Endothelial cell of umbilical vein (primary cell): ENCODE results near the gene DCLK3. TPM values are rescaled to one million over a fixed set of nuclear protein-coding genes. Genes with fewer than 3 reads are reported as not detected.

Experiments used
- BruUV-seq: library from RNA; stranded (reverse); fragments of 400-500 nt; replicated peaks from 2 replicates; lab custom pipeline; 2021; lab: Mats Ljungman, UMichigan
- CTCF ChIA-PET: fragments of 300-600, 350-600 bp; sonication (Branson Sonifier 250); formaldehyde crosslinking; loops from one replicate; lab custom pipeline; 2021; ENCODE audit warnings: antibody characterized with exemption, inconsistent platforms; lab: Charles Lee
- POLR2A ChIA-PET: fragments of 300-600, 350-600 bp; sonication (Branson Sonifier 250); formaldehyde crosslinking; loops from one replicate; lab custom pipeline; 2021; ENCODE audit warnings: antibody characterized with exemption, inconsistent platforms; lab: Charles Lee
- DNase-seq: peaks from one replicate; pipeline ENCODE4 v3.0.0-alpha.2; 2011; ENCODE audit warnings: low read depth, low spot score
- FAIRE-seq: peaks from 2 replicates; lab custom pipeline; 2011; peaks lifted over from hg19 to GRCh38; lab: Jason Lieb, UNC
- H2AFZ ChIP-seq: 2 replicates; pipeline ENCODE4 v1.6.0; 2012; ENCODE audit warnings: low read depth, low read length, control low read depth, inconsistent platforms
- H3K27ac ChIP-seq: 2 replicates; pipeline ENCODE4 v1.5.1; 2011; ENCODE audit warnings: low read depth, mild to moderate bottlenecking, control low read depth, low read length, moderate library complexity; ENCODE audit not compliant: insufficient read depth
- H3K27me3 ChIP-seq, 2 experiments: 2 replicates each; pipeline versions ENCODE4 v1.6.0 to v1.6.1; 2011; ENCODE audit warnings: low read length in 2 of 2, mixed read lengths in 1 of 2; ENCODE audit not compliant: control insufficient read depth in 2 of 2, insufficient read depth in 2 of 2
- H3K36me3 ChIP-seq, 2 experiments: 2 replicates in 1 of 2; 3 replicates in 1 of 2; pipeline ENCODE4 v1.5.1; 2011; ENCODE audit warnings: low read length in 2 of 2, mild to moderate bottlenecking in 1 of 2, moderate library complexity in 1 of 2; ENCODE audit not compliant: control insufficient read depth in 2 of 2, insufficient read depth in 2 of 2; ENCODE audit errors: extremely low read depth in 1 of 2
- H3K4me1 ChIP-seq: 3 replicates; pipeline ENCODE4 v1.5.1; 2011; ENCODE audit warnings: mild to moderate bottlenecking, low read length; ENCODE audit not compliant: control insufficient read depth, insufficient read depth; ENCODE audit errors: extremely low read depth
- H3K4me2 ChIP-seq: 2 replicates; pipeline ENCODE4 v1.6.1; 2011; ENCODE audit warnings: low read length, control low read depth, mixed read lengths; ENCODE audit not compliant: insufficient read depth
- H3K4me3 ChIP-seq, 3 experiments: fragments of 200-600 bp in 1 of 3; sonication (generic), shearing (Covaris generic) in 1 of 3; replicated peaks in 1 of 3; 2 replicates each; pipeline ENCODE4 v1.5.1; 2011 to 2016; ENCODE audit warnings: control low read depth in 3 of 3, low read length in 3 of 3, mild to moderate bottlenecking in 2 of 3, inconsistent platforms in 1 of 3, low read depth in 1 of 3, moderate library complexity in 1 of 3; ENCODE audit not compliant: insufficient read depth in 1 of 3
- H3K79me2 ChIP-seq: 2 replicates; pipeline ENCODE4 v1.6.0; 2012; ENCODE audit warnings: low read length, inconsistent platforms; ENCODE audit not compliant: control insufficient read depth, insufficient read depth
- H3K9ac ChIP-seq: replicated peaks from 2 replicates; pipeline ENCODE3; 2011; ENCODE audit warnings: low read length, control low read depth; ENCODE audit not compliant: insufficient read depth; ENCODE audit errors: extremely low read depth
- H3K9me1 ChIP-seq: replicated peaks from 3 replicates; pipeline ENCODE4 v1.6.0; 2011; ENCODE audit warnings: mild to moderate bottlenecking, low read length; ENCODE audit not compliant: control insufficient read depth, insufficient read depth; ENCODE audit errors: extremely low read depth
- H3K9me3 ChIP-seq: replicated peaks from 2 replicates; pipeline ENCODE4 v1.5.1; 2012; ENCODE audit warnings: low read length, inconsistent platforms; ENCODE audit not compliant: control insufficient read depth, insufficient read depth
- H4K20me1 ChIP-seq: replicated peaks from 2 replicates; pipeline ENCODE3; 2011; ENCODE audit warnings: mild to moderate bottlenecking, low read length; ENCODE audit not compliant: control insufficient read depth, insufficient read depth; ENCODE audit errors: extremely low read depth
- CTCF ChIP-seq, 2 donors: IDR thresholded peaks; 1 replicate in 1 of 2; 2 replicates in 1 of 2; pipeline ENCODE4 v1.5.1; 2011; ENCODE audit warnings: low read length in 2 of 2, mild to moderate bottlenecking in 2 of 2, moderate library complexity in 2 of 2, control low read depth in 1 of 2, inconsistent platforms in 1 of 2, low read depth in 1 of 2; ENCODE audit not compliant: insufficient read depth in 1 of 2; ENCODE audit errors: extremely low read depth in 1 of 2
- FOS ChIP-seq: IDR thresholded peaks from 2 replicates; pipeline ENCODE4 v1.6.1; 2011; ENCODE audit warnings: mild to moderate bottlenecking, low read length, moderate library complexity, borderline replicate concordance; ENCODE audit not compliant: insufficient read depth
- MAX ChIP-seq: IDR thresholded peaks from 2 replicates; pipeline ENCODE4 v1.6.1; 2011; ENCODE audit not compliant: insufficient read depth, insufficient read length
- POLR2AphosphoS5 ChIP-seq: IDR thresholded peaks from 2 replicates; pipeline ENCODE4 v1.6.1; 2012; ENCODE audit warnings: low read depth, mild to moderate bottlenecking, control low read depth, low read length, moderate library complexity; ENCODE audit not compliant: insufficient read depth
- dilution Hi-C: fragments of 300-500 bp; cut with MboI; formaldehyde crosslinking; loops from one replicate; pipeline ENCODE4 v1.15.0; 2019; ENCODE audit warnings: low sequenced_read_pairs; ENCODE audit not compliant: extremely low pct_ligation_motif_present
- intact Hi-C: fragments of 100-400 bp; cut with micrococcal nuclease; formaldehyde crosslinking; loops from one replicate; pipeline ENCODE4 v1.10.0; 2022
- polyA plus RNA-seq, 4 experiments: library from polyadenylated mRNA; depleted of rRNA in 3 of 4; stranded (reverse) in 3 of 4; unstranded in 1 of 4; fragments of >200 nt; gene quantifications; 2 replicates each; pipeline versions ENCODE4 v1.2.1 to v1.2.3, GENCODE V29; 2011 to 2012; ENCODE audit warnings: missing spikeins in 1 of 4
- total RNA-seq: library from RNA; stranded (reverse); gene quantifications from 2 replicates; pipeline ENCODE4 v1.2.3, GENCODE V29; 2021

The DCLK3 gene
- total and polyA plus RNA-seq, 2 donors (not counting 3 experiments of a cell fraction or from before 2014, with no cell fraction given): not detected

- Histone ChIP-seq H3K79me2 (no peaks in the 10 kb centered on the region), H3K4me2 (no peak overlapping the region), H3K9me3 (no peaks in the 10 kb centered on the region), H3K36me3 (no peaks in the 10 kb centered on the region), H3K9ac (no peak overlapping the region), H3K9me1 (no peaks in the 10 kb centered on the region), H2AFZ (no peak overlapping the region), H4K20me1 (no peaks in the 10 kb centered on the region), H3K27me3 (no peaks in the 10 kb centered on the region), H3K27ac (no peak overlapping the region), H3K4me3 (no peak overlapping the region), H3K4me1 (no peaks in the 10 kb centered on the region)
- BruUV-seq: no TSS peak
- no peak for TF ChIP-seq CTCF (IDR thresholded peaks at IDR 0.05; ENCODE audit: extremely low read depth in 1 of 2, insufficient read depth in 1 of 2, low read depth in 1 of 2, low read length in 2 of 2)
- no peak for TF ChIP-seq FOS
- TF ChIP-seq MAX: no peak
- no peak for FAIRE-seq
- POLR2A ChIA-PET: no interaction called here
- CTCF ChIA-PET: no interaction called here
- dilution Hi-C loops: no loop called here
- intact Hi-C loops: no loop called here
- no peak for DNase-seq
Observed at GRCh38 chr3:36709826-36710365, 54.5 kb downstream of the DCLK3 start.

GRCh38 chr3:36709281-36709680 is 55.1 kb downstream of the DCLK3 start:
- TF ChIP-seq FOS: no peak
- no peak for TF ChIP-seq POLR2AphosphoS5
- no peaks in the 10 kb centered on the region for H3K4me1 ChIP-seq
- H3K9me1 ChIP-seq: no peaks in the 10 kb centered on the region
- POLR2A ChIA-PET: no interaction called here
- H3K4me3 ChIP-seq: no peak overlapping the region
- H3K9me3 ChIP-seq: no peaks in the 10 kb centered on the region
- no peak for FAIRE-seq
- CTCF ChIA-PET: no interaction called here
- no TSS peak for BruUV-seq
- H4K20me1 ChIP-seq: no peaks in the 10 kb centered on the region
- H3K27ac ChIP-seq: no peak overlapping the region
- DNase-seq: no peak
- no peaks in the 10 kb centered on the region for H3K27me3 ChIP-seq
- H2AFZ ChIP-seq: no peak overlapping the region
- no peaks in the 10 kb centered on the region for H3K79me2 ChIP-seq
- dilution Hi-C loops: no loop called here
- no peaks in the 10 kb centered on the region for H3K36me3 ChIP-seq
- no peak overlapping the region for H3K9ac ChIP-seq
- H3K4me2 ChIP-seq: no peak overlapping the region
- intact Hi-C loops: no loop called here
